Cerebellar cortex (tissue), 1 donor: ENCODE results near the gene ZNF143.
"Not testable (repeated sequence)": the region's sequence is repeated elsewhere in the genome, so short reads cannot be mapped to it uniquely, and the experiment has no call there.

Experiments
- DNase-seq: peaks from one replicate; pipeline ENCODE4 v3.0.0-alpha.2; 2015; ENCODE audit warnings: low spot score

The ZNF143 gene

GRCh38 chr11:9498457-9499078 is 37.8 kb downstream of the ZNF143 start:
- no peak for DNase-seq

- DNase-seq, result peak; percentile 86
These were observed 45.9 kb downstream of the ZNF143 start for GRCh38 chr11:9506489-9507276.

- DNase-seq, result no peak
These were observed 46.4 kb downstream of the ZNF143 start for GRCh38 chr11:9507277-9507580.

DNA sequence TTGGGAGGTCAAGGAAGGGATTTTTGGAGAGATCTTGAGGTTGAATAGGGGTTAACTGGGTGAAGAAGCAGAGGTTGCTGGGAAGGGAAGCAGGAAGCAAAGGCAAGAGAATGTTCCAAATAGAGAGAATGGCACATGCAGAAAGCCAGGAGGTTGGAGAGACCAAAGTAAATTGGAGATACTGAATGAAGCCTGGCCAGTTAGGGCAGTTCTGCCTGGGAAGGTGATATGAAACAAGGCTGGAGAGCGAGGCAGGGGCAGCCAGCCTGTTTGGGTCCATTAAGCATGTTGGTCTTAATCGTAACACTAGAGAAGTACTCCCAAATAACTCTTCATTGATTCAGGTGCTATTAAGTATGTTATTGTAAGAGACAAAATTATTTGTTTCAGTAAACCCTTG is 48.2 kb downstream of the ZNF143 start:
- DNase-seq, result no peak

DNA sequence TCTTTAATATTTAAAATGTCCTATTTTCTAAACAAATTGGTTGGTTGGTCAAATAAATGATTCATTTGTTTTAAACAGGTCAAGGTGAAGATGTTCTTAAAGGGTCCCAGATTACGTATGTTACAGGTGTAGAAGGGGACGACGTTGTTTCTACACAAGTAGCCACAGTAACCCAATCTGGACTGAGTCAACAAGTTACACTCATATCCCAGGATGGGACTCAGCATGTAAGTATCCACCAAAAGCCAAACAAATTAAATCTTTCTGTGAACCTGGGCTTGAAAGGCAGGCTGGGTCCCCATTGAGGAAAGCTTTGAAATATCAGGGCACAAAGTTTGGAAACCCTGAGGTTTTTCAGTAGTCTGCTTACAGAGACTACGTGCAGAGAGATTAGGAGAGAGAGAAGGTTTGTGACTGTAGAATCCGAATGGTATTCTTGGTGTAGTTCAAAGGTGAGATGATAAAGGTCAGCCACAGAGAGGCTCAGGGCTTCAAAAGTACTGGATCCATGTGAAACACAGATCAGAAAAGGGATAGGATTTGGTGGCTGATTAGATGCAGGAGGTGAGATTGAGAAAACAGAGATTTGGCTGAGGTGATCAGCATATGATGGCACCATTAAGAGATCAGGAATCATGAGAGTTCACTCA is 51.7 kb downstream of the ZNF143 start:
- DNase-seq, result no peak

GRCh38 chr11:9514576-9514975 is 53.8 kb downstream of the ZNF143 start:
- DNase-seq, result not testable (repeated sequence)

DNA sequence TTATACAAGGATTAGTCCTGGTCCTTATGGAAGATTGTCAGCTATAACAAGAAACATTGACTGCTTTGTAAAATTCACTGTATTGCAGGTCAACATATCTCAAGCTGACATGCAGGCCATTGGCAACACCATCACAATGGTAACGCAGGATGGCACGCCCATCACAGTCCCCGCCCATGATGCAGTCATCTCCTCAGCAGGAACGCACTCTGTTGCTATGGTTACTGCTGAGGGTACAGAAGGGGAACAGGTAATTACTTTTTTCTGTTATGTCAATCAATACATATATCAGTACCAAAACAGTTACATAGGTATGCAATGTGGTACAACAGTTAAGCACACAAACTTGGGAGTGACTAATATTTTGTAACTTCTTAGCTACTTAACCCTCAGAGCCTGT is 55.3 kb downstream of the ZNF143 start:
- DNase-seq, result no peak

- DNase-seq, result no peak
These were observed 58.1 kb downstream of the ZNF143 start for GRCh38 chr11:9518835-9519410.

- DNase-seq, result no peak
These were observed 63.2 kb downstream of the ZNF143 start for GRCh38 chr11:9524001-9524400.

DNA sequence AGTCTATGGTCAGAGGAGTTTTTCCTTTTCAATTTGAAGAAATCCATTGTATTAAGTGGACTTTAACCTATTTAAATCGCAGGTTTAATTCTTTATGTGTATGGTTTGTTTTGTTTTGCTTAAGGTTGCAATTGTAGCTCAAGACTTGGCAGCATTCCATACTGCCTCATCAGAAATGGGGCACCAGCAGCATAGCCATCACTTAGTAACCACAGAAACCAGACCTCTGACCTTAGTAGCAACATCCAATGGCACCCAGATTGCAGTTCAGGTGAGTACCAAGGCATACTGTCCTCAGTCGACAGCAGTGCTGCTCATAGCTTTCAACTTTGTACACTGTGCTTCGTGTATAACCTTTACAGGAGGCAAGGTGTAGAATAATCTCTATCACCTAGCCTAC is 64.3 kb downstream of the ZNF143 start:
- DNase-seq, result no peak

- peak; percentile 19 for DNase-seq
These were observed 66.8 kb downstream of the ZNF143 start for GRCh38 chr11:9527481-9528135.

DNA sequence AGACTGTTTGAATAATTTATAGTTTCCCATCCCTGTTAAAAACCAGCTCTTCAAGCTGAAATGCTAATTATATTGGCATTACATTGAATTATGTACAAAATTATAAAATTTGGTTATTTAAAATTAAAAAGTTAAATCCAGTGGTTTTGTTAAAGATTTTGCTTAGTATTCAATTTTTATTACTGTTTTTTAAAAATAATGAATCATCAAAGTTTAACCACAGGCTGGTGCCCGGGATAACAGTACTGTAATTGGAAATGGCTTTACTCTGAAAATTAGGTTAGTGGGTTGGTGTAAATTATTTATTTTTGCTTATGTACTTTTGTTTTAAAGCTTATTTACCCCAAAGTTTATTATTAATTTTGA is 67.3 kb downstream of the ZNF143 start:
- no peak for DNase-seq

DNA sequence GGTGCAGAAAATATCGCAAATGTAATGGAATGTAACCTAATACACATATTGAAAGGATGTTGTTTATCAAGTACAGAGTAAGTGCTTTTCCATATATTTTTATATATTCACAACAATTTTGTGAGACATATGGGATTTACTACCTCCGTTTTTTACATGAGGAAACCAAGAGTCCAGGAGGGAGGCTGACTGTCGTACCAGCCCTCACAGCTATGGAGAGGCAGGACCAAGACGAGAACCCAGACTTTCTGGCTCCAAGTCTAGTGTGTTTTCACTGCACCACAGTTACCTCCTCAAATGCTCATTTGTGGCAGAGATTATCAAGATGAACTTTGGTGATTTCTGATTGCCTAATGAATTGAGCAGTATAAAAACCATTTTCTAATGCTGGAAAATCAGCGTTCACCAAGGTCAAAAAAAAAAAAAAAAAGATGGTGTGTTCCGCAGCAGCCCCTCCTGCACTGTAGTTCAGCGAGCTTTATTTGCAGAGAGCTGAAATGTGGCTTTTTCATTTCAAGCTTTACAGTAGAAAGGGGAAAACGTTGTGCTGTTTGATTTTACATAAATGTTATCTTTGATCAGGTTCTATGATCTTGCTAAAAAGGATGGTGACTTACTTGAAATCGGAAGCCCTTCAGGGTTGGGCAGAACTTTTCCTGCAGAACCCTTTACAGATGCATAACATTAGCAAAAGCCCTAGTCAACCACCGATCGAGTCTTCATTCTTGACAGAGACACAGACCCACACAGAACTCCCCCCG is 67.9 kb downstream of the ZNF143 start:
- DNase-seq, result peak; percentile 21

DNA sequence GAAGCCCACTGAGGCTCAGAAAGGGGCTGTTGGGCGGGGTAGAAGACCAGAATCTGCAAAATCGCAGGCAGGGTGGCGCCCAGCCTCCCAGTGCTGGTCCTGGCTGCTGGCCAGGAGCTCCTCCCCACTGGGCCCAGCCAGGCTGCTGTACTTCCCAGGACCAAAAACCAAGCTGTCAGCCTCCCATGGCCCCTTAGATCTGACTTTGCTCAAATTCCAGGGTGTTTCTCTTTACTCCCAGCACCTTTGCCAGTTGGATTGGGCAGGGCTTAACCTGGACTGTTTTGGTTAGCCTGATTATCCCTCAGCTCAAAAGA is 68.5 kb downstream of the ZNF143 start:
- DNase-seq, result peak; percentile 31

DNA sequence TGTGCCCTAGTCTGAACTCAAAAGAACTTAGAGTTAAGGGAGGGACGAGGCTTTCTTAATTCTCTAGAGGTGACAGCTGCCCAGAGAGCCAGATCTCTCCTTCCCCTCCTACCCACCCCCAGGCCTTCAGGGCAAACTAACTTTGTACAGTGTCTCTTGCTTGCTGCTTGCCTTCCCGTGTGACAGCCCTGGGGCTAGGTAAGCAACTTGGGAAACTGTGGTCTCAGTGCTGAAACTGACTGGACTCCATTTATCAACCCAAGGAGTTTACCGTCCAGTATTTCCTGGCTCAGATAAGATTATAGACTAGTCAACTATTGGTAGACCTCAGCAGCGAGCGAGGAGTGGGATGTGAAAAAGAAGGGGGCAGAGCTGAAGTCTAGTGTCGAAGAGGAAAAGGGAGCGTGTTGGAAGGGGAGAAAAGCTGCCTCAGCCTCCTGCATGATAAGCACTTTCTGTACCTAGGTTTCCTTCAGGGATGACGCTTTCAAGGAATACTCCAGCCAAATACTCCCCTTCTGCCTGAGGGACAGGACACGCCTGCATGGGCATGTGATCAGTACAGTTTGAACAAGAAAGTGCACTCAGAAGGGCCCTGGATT is 69.3 kb downstream of the ZNF143 start:
- peak; percentile 39 for DNase-seq

GRCh38 chr11:9530901-9531625 is 70.3 kb downstream of the ZNF143 start:
- DNase-seq, result no peak

- peak; percentile 38 for DNase-seq
These were observed 72.2 kb downstream of the ZNF143 start for GRCh38 chr11:9533058-9533457.

GRCh38 chr11:9533736-9534473 is 73.1 kb downstream of the ZNF143 start:
- no peak for DNase-seq

DNA sequence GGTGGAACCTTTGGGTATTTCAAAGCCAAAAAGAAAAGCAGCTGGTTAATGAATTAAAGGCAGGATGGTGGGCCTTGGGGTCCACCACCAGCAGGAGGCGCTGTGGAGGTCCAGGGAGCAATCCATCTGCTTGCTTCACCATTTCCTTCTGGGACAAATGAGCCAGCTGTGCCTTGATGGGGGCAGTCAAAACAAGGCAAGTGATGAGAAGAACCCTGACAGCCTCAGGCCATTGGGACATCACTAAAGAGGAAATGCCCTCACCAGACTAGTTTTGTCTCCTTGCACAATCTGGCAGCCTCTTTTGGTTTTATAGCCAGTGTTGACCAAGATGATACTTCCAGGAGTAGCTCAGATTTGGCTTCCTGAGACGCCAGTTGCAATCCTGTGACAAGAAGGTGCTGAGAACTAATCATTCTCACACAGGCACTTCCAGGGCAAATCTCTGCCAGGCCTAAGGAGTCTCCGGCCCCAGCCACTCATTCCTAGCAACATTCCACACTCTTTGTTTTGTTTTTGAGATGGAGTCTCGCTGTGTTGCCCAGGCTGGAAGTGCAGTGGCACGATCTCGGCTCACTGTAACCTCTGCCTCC is 74.5 kb downstream of the ZNF143 start:
- DNase-seq, result peak; percentile 48

DNA sequence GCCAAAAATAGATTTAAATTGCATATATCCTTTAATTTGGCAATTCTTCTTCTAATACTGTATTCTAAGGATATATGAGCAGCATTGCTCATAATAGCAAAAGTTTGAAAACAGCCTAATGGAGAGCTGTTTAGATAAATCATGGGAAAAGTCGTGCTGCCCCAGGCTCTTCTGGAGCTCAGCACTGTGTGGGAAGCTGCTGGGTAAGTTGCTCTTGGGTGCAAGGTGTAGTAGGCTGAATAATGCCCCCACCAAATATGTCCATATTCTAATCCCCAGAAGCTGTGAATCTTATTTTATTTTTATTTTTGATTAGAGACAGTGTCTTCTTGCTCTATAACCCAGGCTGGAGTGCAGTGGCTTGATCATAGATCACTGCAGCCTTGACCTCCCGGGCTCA is 77.7 kb downstream of the ZNF143 start:
- DNase-seq, result no peak
